AG09309 (cell line): ENCODE data around the gene SMIM12.

ENCODE experiments used
- DNase-seq: peaks from one replicate; pipeline ENCODE4 v3.0.0-alpha.2; 2010; ENCODE audit warnings: low read depth
- H3K4me3 ChIP-seq: 2 replicates; pipeline ENCODE4 v1.5.1; 2011; ENCODE audit warnings: mild to moderate bottlenecking, low read depth, low read length, moderate library complexity; ENCODE audit not compliant: control insufficient read depth
- CTCF ChIP-seq: IDR thresholded peaks from 2 replicates; pipeline ENCODE4 v1.5.1; 2011; ENCODE audit warnings: mild to moderate bottlenecking, low read depth, low read length, inconsistent platforms; ENCODE audit not compliant: insufficient read depth, control insufficient read depth; ENCODE audit errors: missing control alignments

Gene SMIM12

GRCh38 chr1:34904236-34905097, 44.9 kb upstream of the SMIM12 start:
- DNase-seq = no peak
- H3K4me3 ChIP-seq = no peak overlapping the region
- TF ChIP-seq CTCF = no peak

- no peak for TF ChIP-seq CTCF
- H3K4me3 ChIP-seq = no peak overlapping the region
- DNase-seq = no peak
Measured at GRCh38 chr1:34901919-34902318, 42.4 kb upstream of the SMIM12 start.

DNA sequence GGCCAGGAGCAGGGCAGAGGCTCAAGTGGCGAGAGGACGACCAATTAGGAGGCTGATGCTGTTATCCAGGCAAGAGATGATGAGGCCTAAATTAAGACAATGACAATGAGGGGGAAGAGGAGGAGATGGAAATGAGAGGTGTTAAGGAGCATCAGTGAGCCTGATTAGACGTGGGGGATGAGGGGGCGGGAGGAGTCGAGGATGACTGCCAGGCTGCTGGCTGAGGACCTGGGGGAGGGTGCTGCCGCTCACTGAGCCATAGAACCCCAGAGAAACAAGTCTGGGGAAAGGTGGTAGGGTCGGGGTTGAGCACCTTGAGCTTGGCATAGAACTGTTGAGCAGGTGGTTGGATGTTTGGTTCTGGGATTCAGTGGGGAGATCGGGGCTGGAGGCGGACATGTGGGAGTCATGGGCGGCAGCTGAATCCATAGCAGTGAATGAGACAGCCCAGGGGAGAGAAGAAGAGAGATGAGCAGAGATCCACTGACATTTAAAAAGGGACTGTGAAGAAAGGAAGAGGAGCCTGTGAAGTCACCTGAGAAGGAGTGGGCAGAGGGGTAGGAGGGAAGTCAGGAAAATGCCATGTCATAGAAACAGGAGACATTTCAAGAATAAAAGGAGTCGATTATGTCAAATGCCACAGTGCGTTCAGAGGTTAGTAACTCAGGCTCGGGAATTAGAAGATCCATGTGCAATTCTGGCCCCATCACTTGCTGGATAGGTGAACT, 41.4 kb upstream of the SMIM12 start:
- no peak for DNase-seq
- TF ChIP-seq CTCF = no peak
- H3K4me3 ChIP-seq = no peak overlapping the region

DNA sequence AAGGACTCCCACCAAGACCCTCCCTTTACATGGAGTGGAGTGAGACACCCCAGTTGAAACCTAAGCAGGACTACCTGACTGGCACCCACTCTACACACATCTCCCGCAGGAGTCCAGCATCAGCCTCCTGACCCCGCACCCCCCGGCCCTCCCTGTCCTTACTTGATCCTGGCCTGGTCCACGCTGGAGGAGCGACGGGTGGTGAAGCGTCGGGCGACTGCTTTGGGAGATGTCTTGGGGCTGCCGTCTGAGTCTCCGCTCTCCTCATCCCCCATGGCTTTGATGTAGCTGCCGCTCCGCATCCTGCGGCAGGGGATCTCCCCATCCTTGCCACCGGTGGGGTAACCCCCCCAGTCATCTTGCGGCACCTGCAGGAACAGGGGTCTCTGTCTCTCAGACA, 40.4 kb upstream of the SMIM12 start:
- no peak for TF ChIP-seq CTCF
- DNase-seq = no peak
- H3K4me3 ChIP-seq = no peak overlapping the region

DNA sequence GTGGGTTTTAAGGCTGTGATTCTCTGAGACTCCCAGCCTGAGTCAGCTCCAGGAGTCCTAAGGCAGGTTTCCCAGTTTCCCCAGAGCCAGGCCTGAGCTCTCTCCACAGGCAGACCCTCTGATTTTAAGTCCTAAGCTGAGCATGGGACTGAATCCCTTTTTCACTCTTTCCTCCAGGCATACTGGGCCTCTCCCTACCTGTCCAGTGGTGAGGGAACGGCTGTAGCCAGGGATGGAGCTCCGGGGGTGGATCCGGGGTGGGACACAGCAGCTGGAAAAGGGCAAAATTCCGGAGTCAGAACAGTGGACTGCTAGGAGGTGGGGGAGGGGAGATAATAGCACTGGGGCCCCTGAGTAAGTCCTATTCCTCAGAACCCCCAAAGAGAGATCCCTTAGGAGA, 39.9 kb upstream of the SMIM12 start:
- TF ChIP-seq CTCF = no peak
- H3K4me3 ChIP-seq = no peak overlapping the region
- no peak for DNase-seq

- no peak for TF ChIP-seq CTCF
- no peak for DNase-seq
- no peak overlapping the region for H3K4me3 ChIP-seq
Measured at GRCh38 chr1:34898330-34898761, 38.8 kb upstream of the SMIM12 start.
